Osteoblast (primary cell): ENCODE measurements around the gene NUDT3. TPM values are rescaled to one million over a fixed set of nuclear protein-coding genes. Genes with fewer than 3 reads are reported as not detected.
"Not testable (repeated sequence)": the region's sequence is repeated elsewhere in the genome, so short reads cannot be mapped to it uniquely, and the experiment has no call there.

Experiments
- DNase-seq: peaks from one replicate; pipeline ENCODE4 v3.0.0; 2011; ENCODE audit warnings: low spot score, mixed read lengths; ENCODE audit not compliant: insufficient read length; ENCODE audit errors: missing footprints
- H2AFZ ChIP-seq: 2 replicates; pipeline ENCODE4 v1.6.0; 2011; ENCODE audit warnings: mild to moderate bottlenecking, low read length
- H3K27ac ChIP-seq: 2 replicates; pipeline ENCODE4 v1.5.1; 2011; ENCODE audit warnings: mild to moderate bottlenecking, low read depth, low read length, moderate library complexity
- H3K27me3 ChIP-seq: 2 replicates; pipeline ENCODE4 v1.6.0; 2012; ENCODE audit warnings: mild to moderate bottlenecking, control low read depth, inconsistent platforms, low read length, moderate library complexity; ENCODE audit not compliant: insufficient read depth
- H3K36me3 ChIP-seq: 2 replicates; pipeline ENCODE4 v1.5.1; 2011; ENCODE audit warnings: mild to moderate bottlenecking, low read length, control low read depth, moderate library complexity; ENCODE audit not compliant: insufficient read depth
- H3K4me1 ChIP-seq: 2 replicates; pipeline ENCODE4 v1.5.1; 2011; ENCODE audit warnings: mild to moderate bottlenecking, low read length, control low read depth, moderate library complexity; ENCODE audit not compliant: insufficient read depth
- H3K4me2 ChIP-seq: 2 replicates; pipeline ENCODE4 v1.6.0; 2011; ENCODE audit warnings: mild to moderate bottlenecking, low read length; ENCODE audit not compliant: insufficient read depth
- H3K4me3 ChIP-seq: fragments of 200-600 bp; sonication (generic); 3 replicates; pipeline ENCODE4 v1.5.1; 2012; ENCODE audit warnings: mild to moderate bottlenecking, low read length, inconsistent platforms; ENCODE audit not compliant: insufficient read depth
- H3K79me2 ChIP-seq: 2 replicates; pipeline ENCODE4 v1.6.0; 2012; ENCODE audit warnings: mild to moderate bottlenecking, low read length, control low read depth, inconsistent platforms; ENCODE audit not compliant: insufficient read depth
- H3K9me3 ChIP-seq: 2 replicates; pipeline ENCODE4 v1.5.1; 2011; ENCODE audit warnings: low read depth, low read length, control low read depth
- H4K20me1 ChIP-seq: 2 replicates; pipeline ENCODE4 v1.6.0; 2012; ENCODE audit warnings: mild to moderate bottlenecking, low read length, control low read depth; ENCODE audit not compliant: insufficient read depth
- CTCF ChIP-seq: IDR thresholded peaks from 2 replicates; pipeline ENCODE4 v1.5.1; 2011; ENCODE audit warnings: mild to moderate bottlenecking, low read depth, low read length, moderate library complexity; ENCODE audit errors: extremely low read depth
- total RNA-seq: library from RNA; depleted of rRNA; stranded (reverse); fragments of >200 nt; gene quantifications from 2 replicates; pipeline ENCODE4 v1.2.3, GENCODE V29; 2012

The NUDT3 gene
- total RNA-seq, 1 donor = 37.6 TPM

GRCh38 chr6:34328969-34329368 is 63.5 kb downstream of the NUDT3 start:
- Histone ChIP-seq H3K4me1 (peaks cover 7% of the 10 kb centered on the region), H3K79me2 (peaks cover 28% of the 10 kb centered on the region), H3K27me3 (no peaks in the 10 kb centered on the region), H3K27ac (no peak overlapping the region), H3K4me3 (no peak overlapping the region), H3K36me3 (no peaks in the 10 kb centered on the region), H2AFZ (no peak overlapping the region), H3K9me3 (no peaks in the 10 kb centered on the region), H3K4me2 (no peak overlapping the region), H4K20me1 (no peaks in the 10 kb centered on the region)
- no peak for TF ChIP-seq CTCF
- no peak for DNase-seq

- peaks cover 21% of the 10 kb centered on the region for H3K79me2 ChIP-seq
- H3K36me3 ChIP-seq = not testable (repeated sequence)
Observed at GRCh38 chr6:34327313-34328205, 64.9 kb downstream of the NUDT3 start.

GRCh38 chr6:34325633-34326032 is 66.8 kb downstream of the NUDT3 start:
- H4K20me1 ChIP-seq = no peaks in the 10 kb centered on the region
- H3K27me3 ChIP-seq = no peaks in the 10 kb centered on the region
- no peak overlapping the region for H2AFZ ChIP-seq
- peaks cover 7% of the 10 kb centered on the region for H3K4me1 ChIP-seq
- DNase-seq = no peak
- no peak overlapping the region for H3K4me2 ChIP-seq
- no peak overlapping the region for H3K27ac ChIP-seq
- no peak overlapping the region for H3K4me3 ChIP-seq
- H3K9me3 ChIP-seq = no peaks in the 10 kb centered on the region
- no peak for TF ChIP-seq CTCF
- H3K79me2 ChIP-seq = peaks cover 23% of the 10 kb centered on the region
- H3K36me3 ChIP-seq = no peaks in the 10 kb centered on the region

More at GRCh38 chr6:34327313-34328205, 64.9 kb downstream of the NUDT3 start:
- not testable (repeated sequence) for H2AFZ ChIP-seq, H3K9me3 ChIP-seq, H4K20me1 ChIP-seq, H3K4me1 ChIP-seq, H3K4me2 ChIP-seq, H3K27ac ChIP-seq, DNase-seq, H3K4me3 ChIP-seq, H3K27me3 ChIP-seq

GRCh38 chr6:34324738-34325444 is 67.6 kb downstream of the NUDT3 start:
- TF ChIP-seq CTCF = no peak
- Histone ChIP-seq H3K4me2 (peak overlapping the region; percentile 49), H3K27ac (peak overlapping the region; percentile 11), H3K36me3 (no peaks in the 10 kb centered on the region), H4K20me1 (no peaks in the 10 kb centered on the region), H3K4me1 (peaks cover 7% of the 10 kb centered on the region), H3K27me3 (no peaks in the 10 kb centered on the region), H2AFZ (no peak overlapping the region), H3K79me2 (peaks cover 23% of the 10 kb centered on the region), H3K4me3 (no peak overlapping the region), H3K9me3 (no peaks in the 10 kb centered on the region)
- no peak for DNase-seq

GRCh38 chr6:34324221-34324620 is 68.2 kb downstream of the NUDT3 start:
- H3K4me1 ChIP-seq, H4K20me1 ChIP-seq, H3K9me3 ChIP-seq, H3K27ac ChIP-seq, H3K4me2 ChIP-seq, H3K27me3 ChIP-seq, H2AFZ ChIP-seq, H3K36me3 ChIP-seq, DNase-seq, H3K4me3 ChIP-seq: not testable (repeated sequence)
- H3K79me2 ChIP-seq = peaks cover 28% of the 10 kb centered on the region
